GM21447 (cell line): ENCODE results near the gene FAM131A.

Experiments
- ATAC-seq: cut with Tn5 transposase; IDR thresholded peaks from one replicate; pipeline ENCODE4 v1.9.1; 2021; ENCODE audit not compliant: unreplicated experiment

Gene FAM131A

GRCh38 chr3:184355261-184356040 is 18.1 kb downstream of the FAM131A start:
- ATAC-seq, result no peak

- ATAC-seq, result no peak
Observed at GRCh38 chr3:184357248-184358123, 20.1 kb downstream of the FAM131A start.

- ATAC-seq, result no peak
Observed at GRCh38 chr3:184358124-184358767, 20.8 kb downstream of the FAM131A start.

- no peak for ATAC-seq
Observed at GRCh38 chr3:184358921-184359350, 21.5 kb downstream of the FAM131A start.

- ATAC-seq, result no peak
Observed at GRCh38 chr3:184359610-184360009, 22.2 kb downstream of the FAM131A start.

GRCh38 chr3:184360070-184360928 is 22.9 kb downstream of the FAM131A start:
- no peak for ATAC-seq

GRCh38 chr3:184360929-184361531 is 23.6 kb downstream of the FAM131A start:
- ATAC-seq, result no peak

- ATAC-seq, result peak; percentile 33
Observed at GRCh38 chr3:184361532-184361931, 24.1 kb downstream of the FAM131A start, which contains the start of the genes CLCN2 and POLR2H. Gene CLCN2, minus strand, starts transcription at chr3:184361605. Its CDS starts 126 bp downstream, at chr3:184361479. Gene POLR2H, plus strand, starts transcription at chr3:184361710. Its CDS starts 1,783 bp downstream, at chr3:184363493.

GRCh38 chr3:184361932-184362667 is 24.7 kb downstream of the FAM131A start:
- ATAC-seq, result peak; percentile 10

GRCh38 chr3:184362668-184363546 is 25.5 kb downstream of the FAM131A start:
- peak; percentile 85 for ATAC-seq

GRCh38 chr3:184366619-184367289 is 29.4 kb downstream of the FAM131A start:
- ATAC-seq, result no peak

- ATAC-seq, result no peak
Observed at GRCh38 chr3:184368116-184368515, 30.7 kb downstream of the FAM131A start.

GRCh38 chr3:184368586-184369183 is 31.3 kb downstream of the FAM131A start:
- ATAC-seq, result no peak

- peak; percentile 67 for ATAC-seq
Observed at GRCh38 chr3:184371570-184372018, 34.2 kb downstream of the FAM131A start.

GRCh38 chr3:184372296-184372821 is 35.0 kb downstream of the FAM131A start:
- ATAC-seq, result no peak

- ATAC-seq, result no peak
Observed at GRCh38 chr3:184372911-184373310, 35.5 kb downstream of the FAM131A start.

- ATAC-seq, result no peak
Observed at GRCh38 chr3:184373422-184373821, 36.0 kb downstream of the FAM131A start.
